HepG2 (cell line): Measurements from ENCODE around the gene TSKU. TPM values are rescaled to one million over a fixed set of nuclear protein-coding genes. Genes with fewer than 3 reads are reported as not detected.

Experiments used
- ATF1 ChIP-seq: IDR thresholded peaks from 2 replicates; pipeline ENCODE4 v1.6.1; 2016; ENCODE audit warnings: mild to moderate bottlenecking, control low read depth
- CENPT ChIP-seq: sonication (generic); formaldehyde crosslinking; IDR thresholded peaks from 2 replicates; pipeline ENCODE4 v1.8.0; 2022; ENCODE audit warnings: low read depth, mild to moderate bottlenecking, moderate library complexity, missing genetic modification reagents
- DPF2 ChIP-seq: sonication (generic); formaldehyde crosslinking; IDR thresholded peaks from 2 replicates; pipeline ENCODE4 v1.4.0; 2020; ENCODE audit warnings: mild to moderate bottlenecking, low read depth, missing genetic modification reagents, borderline replicate concordance
- FOXA1 ChIP-seq, 2 experiments: fragments of 450-650 bp in 1 of 2; sonication (generic) in 1 of 2; formaldehyde crosslinking in 1 of 2; IDR thresholded peaks; 2 replicates each; pipeline versions ENCODE4 v1.4.0 to v1.6.1; 2016 to 2020; ENCODE audit warnings: missing genetic modification reagents in 1 of 2
- FOXO1 ChIP-seq: sonication (generic); formaldehyde crosslinking; IDR thresholded peaks from 2 replicates; pipeline ENCODE4 v1.4.0; 2020; ENCODE audit warnings: missing genetic modification reagents
- HMG20B ChIP-seq: conservative IDR thresholded peaks from 2 replicates; pipeline ENCODE4 v1.6.1; 2016; ENCODE audit warnings: missing genetic modification reagents, missing compliant biosample characterization
- KLF9 ChIP-seq: IDR thresholded peaks from 2 replicates; pipeline ENCODE4 v1.6.1; 2016; ENCODE audit warnings: low read depth
- MIXL1 ChIP-seq: IDR thresholded peaks from 2 replicates; pipeline ENCODE4 v1.6.1; 2016
- MYC ChIP-seq: sonication (generic); formaldehyde crosslinking; IDR thresholded peaks from 2 replicates; pipeline ENCODE4 v1.9.0; 2021; ENCODE audit warnings: missing genetic modification reagents, borderline replicate concordance
- SP2 ChIP-seq: sonication (generic); formaldehyde crosslinking; IDR thresholded peaks from 2 replicates; pipeline ENCODE4 v1.5.1; 2020; ENCODE audit warnings: mild to moderate bottlenecking, missing genetic modification reagents
- ZNF430 ChIP-seq: sonication (generic); formaldehyde crosslinking; IDR thresholded peaks from 2 replicates; pipeline ENCODE4 v1.9.0; 2021; ENCODE audit warnings: mild to moderate bottlenecking, missing genetic modification reagents
- polyA plus RNA-seq, 8 experiments: library from polyadenylated mRNA; depleted of rRNA in 3 of 8; stranded (reverse) in 7 of 8; unstranded in 1 of 8; fragments of >200 nt; fragmentation: Illumina TruSeq in 4 of 8; extraction: Trizol in 4 of 8; gene quantifications; 2 replicates each; pipeline versions ENCODE4 v1.2.1 to v1.2.3, GENCODE V29; 2011 to 2016; ENCODE audit warnings: low read depth in 4 of 8, missing spikeins in 1 of 8, mixed read lengths in 1 of 8; ENCODE audit not compliant: insufficient read depth in 1 of 8
- total RNA-seq, 5 experiments: library from RNA; depleted of rRNA; stranded (reverse); fragments of >200 nt; fragmentation: Illumina TruSeq; extraction: Trizol; gene quantifications; 2 replicates each; pipeline ENCODE4 v1.2.3, GENCODE V29; 2016; ENCODE audit warnings: low read depth in 1 of 5
- TF ChIP-seq, protein P1 (sequence below): sonication (generic); formaldehyde crosslinking; IDR thresholded peaks from 2 replicates; pipeline ENCODE4 v1.4.0; 2020; ENCODE audit warnings: missing genetic modification reagents, borderline replicate concordance
- TF ChIP-seq, protein P2 (sequence below): sonication (generic); formaldehyde crosslinking; IDR thresholded peaks from 2 replicates; pipeline ENCODE4 v1.4.0; 2020; ENCODE audit warnings: missing genetic modification reagents
- TF ChIP-seq, protein P3 (sequence below): sonication (generic); formaldehyde crosslinking; IDR thresholded peaks from 2 replicates; pipeline ENCODE4 v1.5.0; 2020; ENCODE audit warnings: mild to moderate bottlenecking, missing genetic modification reagents
- TF ChIP-seq, protein P4 (sequence below): sonication (generic); formaldehyde crosslinking; IDR thresholded peaks from 2 replicates; pipeline ENCODE4 v1.5.0; 2020; ENCODE audit warnings: mild to moderate bottlenecking, missing genetic modification reagents
- TF ChIP-seq, protein P5 (sequence below): sonication (generic); formaldehyde crosslinking; IDR thresholded peaks from 2 replicates; pipeline ENCODE4 v1.4.0; 2020; ENCODE audit warnings: missing genetic modification reagents, borderline replicate concordance
- TF ChIP-seq, protein P6 (sequence below): IDR thresholded peaks from 2 replicates; pipeline ENCODE4 v1.6.1; 2018; ENCODE audit warnings: missing genetic modification reagents, mild to moderate bottlenecking, missing compliant biosample characterization

Gene TSKU
- total and polyA plus RNA-seq, 2 of the 13 experiments (the other 11 are each of a cell fraction or from before 2014, with no cell fraction given) = 20.3 to 21.4 TPM

DNA sequence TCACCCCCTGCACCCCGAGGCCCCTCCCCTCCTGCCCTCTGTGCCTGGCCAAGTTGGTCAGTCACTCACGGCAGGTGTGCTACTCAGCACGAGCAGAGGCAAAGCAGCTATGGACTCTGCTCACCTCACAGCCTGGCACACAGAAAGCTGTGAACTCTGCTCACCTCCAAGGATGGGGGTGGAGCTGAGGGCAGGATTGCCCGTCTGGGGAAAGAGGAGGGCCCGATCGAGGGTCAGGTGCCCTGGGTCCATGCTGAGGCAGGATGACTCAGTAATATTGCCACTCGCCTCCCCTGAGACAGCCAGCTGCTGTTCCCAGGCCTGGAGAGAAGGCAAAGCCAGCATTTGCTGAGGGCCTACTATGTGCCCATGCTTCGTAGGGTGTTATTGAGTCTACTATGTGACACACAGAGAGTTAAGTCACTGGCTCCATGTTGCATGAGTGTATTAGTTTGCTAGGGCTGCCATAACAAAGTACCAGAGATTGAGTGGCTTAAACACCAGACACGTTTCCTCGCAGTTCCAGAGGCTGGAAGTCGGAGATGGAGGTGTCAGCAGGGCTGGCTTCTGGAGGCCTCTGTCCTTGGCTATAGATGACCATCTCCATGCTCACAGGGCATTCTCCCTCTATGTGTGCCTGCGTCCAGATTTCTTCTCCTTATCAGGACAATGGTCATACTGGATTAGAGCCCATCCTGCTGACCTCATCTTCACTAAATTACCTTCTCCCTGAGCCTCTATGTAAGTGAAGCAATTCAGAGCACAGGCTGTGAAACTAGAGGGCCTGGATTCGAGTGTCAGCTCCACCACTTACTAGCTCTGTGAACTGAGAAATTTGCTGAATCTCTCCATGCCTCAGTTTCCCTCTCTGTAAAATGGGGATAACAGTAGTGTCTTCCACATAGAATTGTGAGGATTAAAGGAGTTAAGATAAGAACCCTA, 13.2 kb upstream of the TSKU start (continued):
- TF ChIP-seq, protein P1, sequence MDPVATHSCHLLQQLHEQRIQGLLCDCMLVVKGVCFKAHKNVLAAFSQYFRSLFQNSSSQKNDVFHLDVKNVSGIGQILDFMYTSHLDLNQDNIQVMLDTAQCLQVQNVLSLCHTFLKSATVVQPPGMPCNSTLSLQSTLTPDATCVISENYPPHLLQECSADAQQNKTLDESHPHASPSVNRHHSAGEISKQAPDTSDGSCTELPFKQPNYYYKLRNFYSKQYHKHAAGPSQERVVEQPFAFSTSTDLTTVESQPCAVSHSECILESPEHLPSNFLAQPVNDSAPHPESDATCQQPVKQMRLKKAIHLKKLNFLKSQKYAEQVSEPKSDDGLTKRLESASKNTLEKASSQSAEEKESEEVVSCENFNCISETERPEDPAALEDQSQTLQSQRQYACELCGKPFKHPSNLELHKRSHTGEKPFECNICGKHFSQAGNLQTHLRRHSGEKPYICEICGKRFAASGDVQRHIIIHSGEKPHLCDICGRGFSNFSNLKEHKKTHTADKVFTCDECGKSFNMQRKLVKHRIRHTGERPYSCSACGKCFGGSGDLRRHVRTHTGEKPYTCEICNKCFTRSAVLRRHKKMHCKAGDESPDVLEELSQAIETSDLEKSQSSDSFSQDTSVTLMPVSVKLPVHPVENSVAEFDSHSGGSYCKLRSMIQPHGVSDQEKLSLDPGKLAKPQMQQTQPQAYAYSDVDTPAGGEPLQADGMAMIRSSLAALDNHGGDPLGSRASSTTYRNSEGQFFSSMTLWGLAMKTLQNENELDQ = no peak
- TF ChIP-seq DPF2 (CRISPR knock-in tag) (no peak; the same call in 1 of the 2 replicates), KLF9 (CRISPR knock-in tag) (no peak), FOXA1 (IDR thresholded peaks at IDR 0.05) (no peak), FOXA1 (CRISPR knock-in tag; IDR thresholded peaks at IDR 0.05) (0 out of 2 replicates have a peak, but pooled peaks have one; percentile 3), ZNF430 (CRISPR knock-in tag) (no peak), FOXO1 (no peak), MIXL1 (CRISPR knock-in tag) (0 out of 2 replicates have a peak, but pooled peaks have one; percentile 13), HMG20B (CRISPR knock-in tag) (no peak), SP2 (CRISPR knock-in tag) (no peak), ATF1 (CRISPR knock-in tag) (no peak), CENPT (CRISPR knock-in tag) (no peak), MYC (peak; percentile 55; the same call in 1 of the 2 replicates)
- TF ChIP-seq, protein P2, sequence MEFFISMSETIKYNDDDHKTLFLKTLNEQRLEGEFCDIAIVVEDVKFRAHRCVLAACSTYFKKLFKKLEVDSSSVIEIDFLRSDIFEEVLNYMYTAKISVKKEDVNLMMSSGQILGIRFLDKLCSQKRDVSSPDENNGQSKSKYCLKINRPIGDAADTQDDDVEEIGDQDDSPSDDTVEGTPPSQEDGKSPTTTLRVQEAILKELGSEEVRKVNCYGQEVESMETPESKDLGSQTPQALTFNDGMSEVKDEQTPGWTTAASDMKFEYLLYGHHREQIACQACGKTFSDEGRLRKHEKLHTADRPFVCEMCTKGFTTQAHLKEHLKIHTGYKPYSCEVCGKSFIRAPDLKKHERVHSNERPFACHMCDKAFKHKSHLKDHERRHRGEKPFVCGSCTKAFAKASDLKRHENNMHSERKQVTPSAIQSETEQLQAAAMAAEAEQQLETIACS (CRISPR knock-in tag) = no peak
- TF ChIP-seq, protein P3, sequence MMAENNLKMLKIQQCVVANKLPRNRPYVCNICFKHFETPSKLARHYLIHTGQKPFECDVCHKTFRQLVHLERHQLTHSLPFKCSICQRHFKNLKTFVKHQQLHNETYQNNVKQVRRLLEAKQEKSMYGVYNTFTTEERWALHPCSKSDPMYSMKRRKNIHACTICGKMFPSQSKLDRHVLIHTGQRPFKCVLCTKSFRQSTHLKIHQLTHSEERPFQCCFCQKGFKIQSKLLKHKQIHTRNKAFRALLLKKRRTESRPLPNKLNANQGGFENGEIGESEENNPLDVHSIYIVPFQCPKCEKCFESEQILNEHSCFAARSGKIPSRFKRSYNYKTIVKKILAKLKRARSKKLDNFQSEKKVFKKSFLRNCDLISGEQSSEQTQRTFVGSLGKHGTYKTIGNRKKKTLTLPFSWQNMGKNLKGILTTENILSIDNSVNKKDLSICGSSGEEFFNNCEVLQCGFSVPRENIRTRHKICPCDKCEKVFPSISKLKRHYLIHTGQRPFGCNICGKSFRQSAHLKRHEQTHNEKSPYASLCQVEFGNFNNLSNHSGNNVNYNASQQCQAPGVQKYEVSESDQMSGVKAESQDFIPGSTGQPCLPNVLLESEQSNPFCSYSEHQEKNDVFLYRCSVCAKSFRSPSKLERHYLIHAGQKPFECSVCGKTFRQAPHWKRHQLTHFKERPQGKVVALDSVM = no peak
- TF ChIP-seq, protein P4, sequence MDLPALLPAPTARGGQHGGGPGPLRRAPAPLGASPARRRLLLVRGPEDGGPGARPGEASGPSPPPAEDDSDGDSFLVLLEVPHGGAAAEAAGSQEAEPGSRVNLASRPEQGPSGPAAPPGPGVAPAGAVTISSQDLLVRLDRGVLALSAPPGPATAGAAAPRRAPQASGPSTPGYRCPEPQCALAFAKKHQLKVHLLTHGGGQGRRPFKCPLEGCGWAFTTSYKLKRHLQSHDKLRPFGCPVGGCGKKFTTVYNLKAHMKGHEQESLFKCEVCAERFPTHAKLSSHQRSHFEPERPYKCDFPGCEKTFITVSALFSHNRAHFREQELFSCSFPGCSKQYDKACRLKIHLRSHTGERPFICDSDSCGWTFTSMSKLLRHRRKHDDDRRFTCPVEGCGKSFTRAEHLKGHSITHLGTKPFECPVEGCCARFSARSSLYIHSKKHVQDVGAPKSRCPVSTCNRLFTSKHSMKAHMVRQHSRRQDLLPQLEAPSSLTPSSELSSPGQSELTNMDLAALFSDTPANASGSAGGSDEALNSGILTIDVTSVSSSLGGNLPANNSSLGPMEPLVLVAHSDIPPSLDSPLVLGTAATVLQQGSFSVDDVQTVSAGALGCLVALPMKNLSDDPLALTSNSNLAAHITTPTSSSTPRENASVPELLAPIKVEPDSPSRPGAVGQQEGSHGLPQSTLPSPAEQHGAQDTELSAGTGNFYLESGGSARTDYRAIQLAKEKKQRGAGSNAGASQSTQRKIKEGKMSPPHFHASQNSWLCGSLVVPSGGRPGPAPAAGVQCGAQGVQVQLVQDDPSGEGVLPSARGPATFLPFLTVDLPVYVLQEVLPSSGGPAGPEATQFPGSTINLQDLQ (CRISPR knock-in tag) = no peak
- TF ChIP-seq, protein P5, sequence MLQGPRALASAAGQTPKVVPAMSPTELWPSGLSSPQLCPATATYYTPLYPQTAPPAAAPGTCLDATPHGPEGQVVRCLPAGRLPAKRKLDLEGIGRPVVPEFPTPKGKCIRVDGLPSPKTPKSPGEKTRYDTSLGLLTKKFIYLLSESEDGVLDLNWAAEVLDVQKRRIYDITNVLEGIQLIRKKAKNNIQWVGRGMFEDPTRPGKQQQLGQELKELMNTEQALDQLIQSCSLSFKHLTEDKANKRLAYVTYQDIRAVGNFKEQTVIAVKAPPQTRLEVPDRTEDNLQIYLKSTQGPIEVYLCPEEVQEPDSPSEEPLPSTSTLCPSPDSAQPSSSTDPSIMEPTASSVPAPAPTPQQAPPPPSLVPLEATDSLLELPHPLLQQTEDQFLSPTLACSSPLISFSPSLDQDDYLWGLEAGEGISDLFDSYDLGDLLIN (CRISPR knock-in tag) = no peak
- TF ChIP-seq, protein P6, sequence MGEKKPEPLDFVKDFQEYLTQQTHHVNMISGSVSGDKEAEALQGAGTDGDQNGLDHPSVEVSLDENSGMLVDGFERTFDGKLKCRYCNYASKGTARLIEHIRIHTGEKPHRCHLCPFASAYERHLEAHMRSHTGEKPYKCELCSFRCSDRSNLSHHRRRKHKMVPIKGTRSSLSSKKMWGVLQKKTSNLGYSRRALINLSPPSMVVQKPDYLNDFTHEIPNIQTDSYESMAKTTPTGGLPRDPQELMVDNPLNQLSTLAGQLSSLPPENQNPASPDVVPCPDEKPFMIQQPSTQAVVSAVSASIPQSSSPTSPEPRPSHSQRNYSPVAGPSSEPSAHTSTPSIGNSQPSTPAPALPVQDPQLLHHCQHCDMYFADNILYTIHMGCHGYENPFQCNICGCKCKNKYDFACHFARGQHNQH (CRISPR knock-in tag) = peak; percentile 18; the same call in 1 of the 2 replicates
